ENCODE measurements around the gene CELSR3.
A peak's percentile ranks its signal among the peaks of the same experiment; 100 is the strongest.

CELSR3 gene

GRCh38 chr3:48688737-48689075 lies 26.0 kb upstream of the CELSR3 start:
- in situ Hi-C loops (cut with MboI; ENCODE audit: low sequenced_read_pairs, unreplicated experiment): no loop called here
- TF ChIP-seq, protein P1, sequence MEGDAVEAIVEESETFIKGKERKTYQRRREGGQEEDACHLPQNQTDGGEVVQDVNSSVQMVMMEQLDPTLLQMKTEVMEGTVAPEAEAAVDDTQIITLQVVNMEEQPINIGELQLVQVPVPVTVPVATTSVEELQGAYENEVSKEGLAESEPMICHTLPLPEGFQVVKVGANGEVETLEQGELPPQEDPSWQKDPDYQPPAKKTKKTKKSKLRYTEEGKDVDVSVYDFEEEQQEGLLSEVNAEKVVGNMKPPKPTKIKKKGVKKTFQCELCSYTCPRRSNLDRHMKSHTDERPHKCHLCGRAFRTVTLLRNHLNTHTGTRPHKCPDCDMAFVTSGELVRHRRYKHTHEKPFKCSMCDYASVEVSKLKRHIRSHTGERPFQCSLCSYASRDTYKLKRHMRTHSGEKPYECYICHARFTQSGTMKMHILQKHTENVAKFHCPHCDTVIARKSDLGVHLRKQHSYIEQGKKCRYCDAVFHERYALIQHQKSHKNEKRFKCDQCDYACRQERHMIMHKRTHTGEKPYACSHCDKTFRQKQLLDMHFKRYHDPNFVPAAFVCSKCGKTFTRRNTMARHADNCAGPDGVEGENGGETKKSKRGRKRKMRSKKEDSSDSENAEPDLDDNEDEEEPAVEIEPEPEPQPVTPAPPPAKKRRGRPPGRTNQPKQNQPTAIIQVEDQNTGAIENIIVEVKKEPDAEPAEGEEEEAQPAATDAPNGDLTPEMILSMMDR (IDR thresholded peaks at IDR 0.05; ENCODE audit: borderline replicate concordance, control extremely low read depth, extremely low read depth, insufficient read depth, missing control alignments): no peak
- DNase-seq (ENCODE audit: low spot score): no peak

GRCh38 chr3:48688032-48688736 lies 25.5 kb upstream of the CELSR3 start:
- DNase-seq (ENCODE audit: low spot score): no peak
- in situ Hi-C loops (cut with MboI; ENCODE audit: low sequenced_read_pairs, unreplicated experiment): no loop called here
- TF ChIP-seq, protein P1 (IDR thresholded peaks at IDR 0.05; ENCODE audit: borderline replicate concordance, control extremely low read depth, extremely low read depth, insufficient read depth, missing control alignments): no peak

GRCh38 chr3:48687220-48687678 lies 24.6 kb upstream of the CELSR3 start:
- in situ Hi-C loops (cut with MboI; ENCODE audit: low sequenced_read_pairs, unreplicated experiment): no loop called here
- DNase-seq (ENCODE audit: low spot score): no peak

GRCh38 chr3:48686538-48687219 lies 24.0 kb upstream of the CELSR3 start:
- TF ChIP-seq, protein P1 (IDR thresholded peaks at IDR 0.05; ENCODE audit: borderline replicate concordance, control extremely low read depth, extremely low read depth, insufficient read depth, missing control alignments): no peak
- DNase-seq (ENCODE audit: low spot score): no peak
- in situ Hi-C loops (cut with MboI; ENCODE audit: low sequenced_read_pairs, unreplicated experiment): no loop called here

More at GRCh38 chr3:48687220-48687678, 24.6 kb upstream of the CELSR3 start:
- TF ChIP-seq, protein P1 (IDR thresholded peaks at IDR 0.05; ENCODE audit: borderline replicate concordance, control extremely low read depth, extremely low read depth, insufficient read depth, missing control alignments): no peak

GRCh38 chr3:48685603-48686511 lies 23.2 kb upstream of the CELSR3 start, which contains the start of gene NCKIPSD:
TSS of gene NCKIPSD (minus strand) at chr3:48685915. CDS start at chr3:48685807, 108 bp downstream.
- DNase-seq (ENCODE audit: low spot score): peak; percentile 99
- TF ChIP-seq, protein P1 (IDR thresholded peaks at IDR 0.05; ENCODE audit: borderline replicate concordance, control extremely low read depth, extremely low read depth, insufficient read depth, missing control alignments): peak; percentile 94
- in situ Hi-C loops (cut with MboI; ENCODE audit: low sequenced_read_pairs, unreplicated experiment): no loop called here

- TF ChIP-seq, protein P1 (IDR thresholded peaks at IDR 0.05; ENCODE audit: borderline replicate concordance, control extremely low read depth, extremely low read depth, insufficient read depth, missing control alignments): no peak
- in situ Hi-C loops (cut with MboI; ENCODE audit: low sequenced_read_pairs, unreplicated experiment): no loop called here
- no peak for DNase-seq (ENCODE audit: low spot score)
Observed at GRCh38 chr3:48685293-48685602, 22.6 kb upstream of the CELSR3 start.
